ENCODE measurements around the gene RLF.

RLF gene

DNA sequence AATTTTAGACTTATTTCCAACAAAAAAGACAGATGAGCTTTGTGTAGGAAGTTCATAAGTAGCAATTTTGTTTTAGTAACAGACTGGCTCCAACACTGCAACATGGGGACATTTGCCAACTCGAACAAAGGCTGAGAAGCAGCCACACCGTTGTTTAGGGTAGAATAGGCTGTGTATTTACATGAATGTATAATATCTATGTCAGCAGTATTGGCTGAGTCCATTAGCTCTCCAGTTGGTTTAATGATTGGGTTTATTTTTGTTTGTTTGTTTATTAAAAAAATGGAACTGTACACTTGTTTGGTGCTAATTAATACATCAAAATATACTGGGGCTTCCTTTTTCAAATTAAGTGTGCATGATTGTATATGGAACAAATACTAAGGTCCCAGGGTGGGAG lies 79.2 kb downstream of the RLF start:
- TF ChIP-seq ESRRG (CRISPR knock-in tag; IDR thresholded peaks at IDR 0.05) = no peak
- no peak for TF ChIP-seq PPARA (CRISPR knock-in tag; IDR thresholded peaks at IDR 0.05; ENCODE audit: borderline replicate concordance)
- TF ChIP-seq RARB (CRISPR knock-in tag; IDR thresholded peaks at IDR 0.05) = no peak
- TF ChIP-seq, protein P1, sequence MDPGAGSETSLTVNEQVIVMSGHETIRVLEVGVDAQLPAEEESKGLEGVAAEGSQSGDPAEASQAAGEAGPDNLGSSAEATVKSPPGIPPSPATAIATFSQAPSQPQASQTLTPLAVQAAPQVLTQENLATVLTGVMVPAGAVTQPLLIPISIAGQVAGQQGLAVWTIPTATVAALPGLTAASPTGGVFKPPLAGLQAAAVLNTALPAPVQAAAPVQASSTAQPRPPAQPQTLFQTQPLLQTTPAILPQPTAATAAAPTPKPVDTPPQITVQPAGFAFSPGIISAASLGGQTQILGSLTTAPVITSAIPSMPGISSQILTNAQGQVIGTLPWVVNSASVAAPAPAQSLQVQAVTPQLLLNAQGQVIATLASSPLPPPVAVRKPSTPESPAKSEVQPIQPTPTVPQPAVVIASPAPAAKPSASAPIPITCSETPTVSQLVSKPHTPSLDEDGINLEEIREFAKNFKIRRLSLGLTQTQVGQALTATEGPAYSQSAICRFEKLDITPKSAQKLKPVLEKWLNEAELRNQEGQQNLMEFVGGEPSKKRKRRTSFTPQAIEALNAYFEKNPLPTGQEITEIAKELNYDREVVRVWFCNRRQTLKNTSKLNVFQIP (CRISPR knock-in tag; IDR thresholded peaks at IDR 0.05; ENCODE audit: borderline replicate concordance, low read depth) = no peak
- TF ChIP-seq ISL1 (CRISPR knock-in tag; IDR thresholded peaks at IDR 0.05) = no peak
- no peak for TF ChIP-seq ZFP3 (CRISPR knock-in tag; IDR thresholded peaks at IDR 0.05)
- TF ChIP-seq ARNTL (CRISPR knock-in tag; IDR thresholded peaks at IDR 0.05; ENCODE audit: borderline replicate concordance, low read depth) = no peak
- no peak for TF ChIP-seq CSDC2 (CRISPR knock-in tag; IDR thresholded peaks at IDR 0.05)
- no peak for TF ChIP-seq GLIS3 (CRISPR knock-in tag; IDR thresholded peaks at IDR 0.05)
- TF ChIP-seq BACH2 (CRISPR knock-in tag; IDR thresholded peaks at IDR 0.05; ENCODE audit: borderline replicate concordance) = no peak
- TF ChIP-seq TOX (CRISPR knock-in tag; IDR thresholded peaks at IDR 0.05; ENCODE audit: borderline replicate concordance) = no peak
- TF ChIP-seq TCF4 (CRISPR knock-in tag; IDR thresholded peaks at IDR 0.05; ENCODE audit: borderline replicate concordance) = no peak
- no peak for TF ChIP-seq ZC3H10 (CRISPR knock-in tag; IDR thresholded peaks at IDR 0.05)
- TF ChIP-seq OSR1 (CRISPR knock-in tag; IDR thresholded peaks at IDR 0.05) = no peak
- ATAC-seq = no peak

DNA sequence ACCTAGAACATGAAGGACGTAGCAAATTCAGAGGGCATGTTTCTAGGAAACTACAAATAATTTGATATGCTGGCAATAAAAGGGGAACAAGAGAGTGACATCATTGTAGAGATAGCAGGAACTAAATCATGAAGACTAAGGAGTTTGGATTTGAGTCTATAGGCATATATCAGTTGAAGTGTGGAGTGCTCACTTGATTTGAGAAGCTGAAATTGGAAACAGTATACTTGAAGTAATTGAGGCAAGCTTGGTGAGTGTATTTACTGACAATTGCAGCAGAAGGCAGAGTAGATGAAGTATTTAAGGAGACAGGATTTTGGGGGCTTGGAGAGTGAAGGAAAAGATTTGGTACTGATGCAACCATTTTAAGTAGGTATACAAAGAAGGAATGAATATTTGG lies 80.2 kb downstream of the RLF start:
- no peak for TF ChIP-seq SNAI2 (CRISPR knock-in tag; IDR thresholded peaks at IDR 0.05)
- TF ChIP-seq ZNF70 (CRISPR knock-in tag; IDR thresholded peaks at IDR 0.05) = no peak
- TF ChIP-seq, protein P2, sequence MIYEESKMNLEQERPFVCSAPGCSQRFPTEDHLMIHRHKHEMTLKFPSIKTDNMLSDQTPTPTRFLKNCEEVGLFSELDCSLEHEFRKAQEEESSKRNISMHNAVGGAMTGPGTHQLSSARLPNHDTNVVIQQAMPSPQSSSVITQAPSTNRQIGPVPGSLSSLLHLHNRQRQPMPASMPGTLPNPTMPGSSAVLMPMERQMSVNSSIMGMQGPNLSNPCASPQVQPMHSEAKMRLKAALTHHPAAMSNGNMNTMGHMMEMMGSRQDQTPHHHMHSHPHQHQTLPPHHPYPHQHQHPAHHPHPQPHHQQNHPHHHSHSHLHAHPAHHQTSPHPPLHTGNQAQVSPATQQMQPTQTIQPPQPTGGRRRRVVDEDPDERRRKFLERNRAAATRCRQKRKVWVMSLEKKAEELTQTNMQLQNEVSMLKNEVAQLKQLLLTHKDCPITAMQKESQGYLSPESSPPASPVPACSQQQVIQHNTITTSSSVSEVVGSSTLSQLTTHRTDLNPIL (CRISPR knock-in tag; IDR thresholded peaks at IDR 0.05; ENCODE audit: low read depth) = no peak
- TF ChIP-seq RARB (CRISPR knock-in tag; IDR thresholded peaks at IDR 0.05) = no peak
- TF ChIP-seq, protein P3, sequence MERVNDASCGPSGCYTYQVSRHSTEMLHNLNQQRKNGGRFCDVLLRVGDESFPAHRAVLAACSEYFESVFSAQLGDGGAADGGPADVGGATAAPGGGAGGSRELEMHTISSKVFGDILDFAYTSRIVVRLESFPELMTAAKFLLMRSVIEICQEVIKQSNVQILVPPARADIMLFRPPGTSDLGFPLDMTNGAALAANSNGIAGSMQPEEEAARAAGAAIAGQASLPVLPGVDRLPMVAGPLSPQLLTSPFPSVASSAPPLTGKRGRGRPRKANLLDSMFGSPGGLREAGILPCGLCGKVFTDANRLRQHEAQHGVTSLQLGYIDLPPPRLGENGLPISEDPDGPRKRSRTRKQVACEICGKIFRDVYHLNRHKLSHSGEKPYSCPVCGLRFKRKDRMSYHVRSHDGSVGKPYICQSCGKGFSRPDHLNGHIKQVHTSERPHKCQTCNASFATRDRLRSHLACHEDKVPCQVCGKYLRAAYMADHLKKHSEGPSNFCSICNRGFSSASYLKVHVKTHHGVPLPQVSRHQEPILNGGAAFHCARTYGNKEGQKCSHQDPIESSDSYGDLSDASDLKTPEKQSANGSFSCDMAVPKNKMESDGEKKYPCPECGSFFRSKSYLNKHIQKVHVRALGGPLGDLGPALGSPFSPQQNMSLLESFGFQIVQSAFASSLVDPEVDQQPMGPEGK (CRISPR knock-in tag; IDR thresholded peaks at IDR 0.05; ENCODE audit: borderline replicate concordance) = no peak
- no peak for TF ChIP-seq GLIS3 (CRISPR knock-in tag; IDR thresholded peaks at IDR 0.05)
- TF ChIP-seq OSR1 (CRISPR knock-in tag; IDR thresholded peaks at IDR 0.05) = no peak
- TF ChIP-seq ZNF565 (CRISPR knock-in tag; conservative IDR thresholded peaks at IDR 0.05; ENCODE audit: low read depth) = no peak
- TF ChIP-seq ZFP30 (CRISPR knock-in tag; IDR thresholded peaks at IDR 0.05) = no peak
- ATAC-seq = peak; percentile 40

DNA sequence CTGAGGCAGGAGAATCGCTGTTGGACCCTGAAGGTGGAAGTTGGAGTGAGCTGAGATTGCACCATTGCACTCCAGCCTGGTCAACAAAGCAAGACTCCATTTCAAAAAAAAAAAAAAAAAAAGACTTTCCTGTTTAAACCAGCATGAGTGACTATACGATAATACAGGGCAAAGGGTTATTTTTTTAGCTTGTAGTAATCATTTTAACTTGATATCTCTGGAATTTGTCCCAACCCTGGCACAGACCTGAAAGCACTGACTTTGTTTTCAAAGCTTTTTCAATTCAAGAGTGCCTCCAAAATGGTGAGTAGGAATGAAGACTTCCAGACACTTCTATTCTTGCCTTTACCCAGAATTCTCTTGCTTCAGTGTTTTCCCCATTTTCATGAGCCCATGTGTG lies 82.2 kb downstream of the RLF start:
- TF ChIP-seq OSR1 (CRISPR knock-in tag; IDR thresholded peaks at IDR 0.05) (no peak), ZNF565 (CRISPR knock-in tag; conservative IDR thresholded peaks at IDR 0.05; ENCODE audit: low read depth) (no peak), ZFP3 (CRISPR knock-in tag; IDR thresholded peaks at IDR 0.05) (no peak), ZC3H10 (CRISPR knock-in tag; IDR thresholded peaks at IDR 0.05) (no peak), ARNTL (CRISPR knock-in tag; IDR thresholded peaks at IDR 0.05; ENCODE audit: borderline replicate concordance, low read depth) (no peak), TOX (CRISPR knock-in tag; IDR thresholded peaks at IDR 0.05; ENCODE audit: borderline replicate concordance) (no peak), PPARA (CRISPR knock-in tag; IDR thresholded peaks at IDR 0.05; ENCODE audit: borderline replicate concordance) (no peak), GLIS3 (CRISPR knock-in tag; IDR thresholded peaks at IDR 0.05) (no peak), RARB (CRISPR knock-in tag; IDR thresholded peaks at IDR 0.05) (no peak)
- TF ChIP-seq, protein P4, sequence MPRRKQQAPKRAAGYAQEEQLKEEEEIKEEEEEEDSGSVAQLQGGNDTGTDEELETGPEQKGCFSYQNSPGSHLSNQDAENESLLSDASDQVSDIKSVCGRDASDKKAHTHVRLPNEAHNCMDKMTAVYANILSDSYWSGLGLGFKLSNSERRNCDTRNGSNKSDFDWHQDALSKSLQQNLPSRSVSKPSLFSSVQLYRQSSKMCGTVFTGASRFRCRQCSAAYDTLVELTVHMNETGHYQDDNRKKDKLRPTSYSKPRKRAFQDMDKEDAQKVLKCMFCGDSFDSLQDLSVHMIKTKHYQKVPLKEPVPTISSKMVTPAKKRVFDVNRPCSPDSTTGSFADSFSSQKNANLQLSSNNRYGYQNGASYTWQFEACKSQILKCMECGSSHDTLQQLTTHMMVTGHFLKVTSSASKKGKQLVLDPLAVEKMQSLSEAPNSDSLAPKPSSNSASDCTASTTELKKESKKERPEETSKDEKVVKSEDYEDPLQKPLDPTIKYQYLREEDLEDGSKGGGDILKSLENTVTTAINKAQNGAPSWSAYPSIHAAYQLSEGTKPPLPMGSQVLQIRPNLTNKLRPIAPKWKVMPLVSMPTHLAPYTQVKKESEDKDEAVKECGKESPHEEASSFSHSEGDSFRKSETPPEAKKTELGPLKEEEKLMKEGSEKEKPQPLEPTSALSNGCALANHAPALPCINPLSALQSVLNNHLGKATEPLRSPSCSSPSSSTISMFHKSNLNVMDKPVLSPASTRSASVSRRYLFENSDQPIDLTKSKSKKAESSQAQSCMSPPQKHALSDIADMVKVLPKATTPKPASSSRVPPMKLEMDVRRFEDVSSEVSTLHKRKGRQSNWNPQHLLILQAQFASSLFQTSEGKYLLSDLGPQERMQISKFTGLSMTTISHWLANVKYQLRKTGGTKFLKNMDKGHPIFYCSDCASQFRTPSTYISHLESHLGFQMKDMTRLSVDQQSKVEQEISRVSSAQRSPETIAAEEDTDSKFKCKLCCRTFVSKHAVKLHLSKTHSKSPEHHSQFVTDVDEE (CRISPR knock-in tag; IDR thresholded peaks at IDR 0.05) = no peak
- ATAC-seq = no peak

Measured in SK-N-SH treated with all-trans-retinoic acid at 6 μM for 48 hours (cell line).